LNCaP clone FGC (cell line): ENCODE results near the gene CMTM2.

Experiments used
- DNase-seq: peaks from one replicate; pipeline ENCODE4 v3.0.0-alpha.2; 2011; ENCODE audit warnings: low read depth
- H3K4me3 ChIP-seq: 2 replicates; pipeline ENCODE4 v1.5.1; 2011; ENCODE audit warnings: mild to moderate bottlenecking, low read depth, low read length, control low read depth
- TF ChIP-seq, protein P1 (sequence below): IDR thresholded peaks from 2 replicates; pipeline ENCODE4 v1.5.1; 2012; ENCODE audit warnings: mild to moderate bottlenecking; ENCODE audit not compliant: control insufficient read depth, insufficient read depth; ENCODE audit errors: extremely low read depth

The CMTM2 gene

GRCh38 chr16:66585481-66586239 lies 6.4 kb downstream of the CMTM2 start:
- TF ChIP-seq, protein P1, sequence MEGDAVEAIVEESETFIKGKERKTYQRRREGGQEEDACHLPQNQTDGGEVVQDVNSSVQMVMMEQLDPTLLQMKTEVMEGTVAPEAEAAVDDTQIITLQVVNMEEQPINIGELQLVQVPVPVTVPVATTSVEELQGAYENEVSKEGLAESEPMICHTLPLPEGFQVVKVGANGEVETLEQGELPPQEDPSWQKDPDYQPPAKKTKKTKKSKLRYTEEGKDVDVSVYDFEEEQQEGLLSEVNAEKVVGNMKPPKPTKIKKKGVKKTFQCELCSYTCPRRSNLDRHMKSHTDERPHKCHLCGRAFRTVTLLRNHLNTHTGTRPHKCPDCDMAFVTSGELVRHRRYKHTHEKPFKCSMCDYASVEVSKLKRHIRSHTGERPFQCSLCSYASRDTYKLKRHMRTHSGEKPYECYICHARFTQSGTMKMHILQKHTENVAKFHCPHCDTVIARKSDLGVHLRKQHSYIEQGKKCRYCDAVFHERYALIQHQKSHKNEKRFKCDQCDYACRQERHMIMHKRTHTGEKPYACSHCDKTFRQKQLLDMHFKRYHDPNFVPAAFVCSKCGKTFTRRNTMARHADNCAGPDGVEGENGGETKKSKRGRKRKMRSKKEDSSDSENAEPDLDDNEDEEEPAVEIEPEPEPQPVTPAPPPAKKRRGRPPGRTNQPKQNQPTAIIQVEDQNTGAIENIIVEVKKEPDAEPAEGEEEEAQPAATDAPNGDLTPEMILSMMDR: no peak
- H3K4me3 ChIP-seq: no peak overlapping the region
- DNase-seq: no peak

- DNase-seq: no peak
- TF ChIP-seq, protein P1: no peak
- H3K4me3 ChIP-seq: no peak overlapping the region
Measured at GRCh38 chr16:66587881-66588600, 8.8 kb downstream of the CMTM2 start.

GRCh38 chr16:66588981-66589713 lies 9.9 kb downstream of the CMTM2 start:
- H3K4me3 ChIP-seq: no peak overlapping the region

DNA sequence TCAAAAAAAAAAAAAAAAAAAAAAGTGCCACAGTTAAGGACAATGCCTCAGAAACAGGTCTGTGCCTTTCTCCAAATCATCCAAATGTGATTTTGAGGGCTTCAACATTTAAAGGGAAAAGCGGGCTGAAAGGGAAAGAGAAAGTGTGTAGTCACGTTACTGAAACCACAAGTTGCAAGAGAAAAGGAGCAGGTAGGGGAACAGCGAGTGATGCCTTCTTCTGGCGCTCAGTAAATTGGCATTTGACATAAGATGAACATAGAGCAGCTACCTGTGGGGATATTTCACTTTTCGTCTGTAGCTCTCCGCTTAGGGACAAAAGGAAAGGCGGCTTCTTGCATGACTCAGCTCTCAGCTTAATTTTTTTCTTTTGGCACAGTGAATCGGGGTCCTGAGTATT lies 11.1 kb downstream of the CMTM2 start:
- DNase-seq: no peak
- TF ChIP-seq, protein P1: no peak
- no peak overlapping the region for H3K4me3 ChIP-seq

More at GRCh38 chr16:66588981-66589713, 9.9 kb downstream of the CMTM2 start:
- no peak for DNase-seq
- TF ChIP-seq, protein P1: 0 out of 2 replicates have a peak, but pooled peaks have one; percentile 30

GRCh38 chr16:66591018-66591417 lies 11.8 kb downstream of the CMTM2 start:
- H3K4me3 ChIP-seq: no peak overlapping the region
- TF ChIP-seq, protein P1: no peak
- no peak for DNase-seq

GRCh38 chr16:66592241-66592640 lies 13.0 kb downstream of the CMTM2 start:
- no peak for DNase-seq
- H3K4me3 ChIP-seq: no peak overlapping the region
- TF ChIP-seq, protein P1: no peak
